GM21825 (cell line): Measurements from ENCODE around the gene ASTN2.

Experiments used
- ATAC-seq: cut with Tn5 transposase; IDR thresholded peaks from one replicate; pipeline ENCODE4 v1.9.1; 2021; ENCODE audit warnings: mild to moderate bottlenecking, moderate library complexity; ENCODE audit not compliant: unreplicated experiment

Gene ASTN2

DNA sequence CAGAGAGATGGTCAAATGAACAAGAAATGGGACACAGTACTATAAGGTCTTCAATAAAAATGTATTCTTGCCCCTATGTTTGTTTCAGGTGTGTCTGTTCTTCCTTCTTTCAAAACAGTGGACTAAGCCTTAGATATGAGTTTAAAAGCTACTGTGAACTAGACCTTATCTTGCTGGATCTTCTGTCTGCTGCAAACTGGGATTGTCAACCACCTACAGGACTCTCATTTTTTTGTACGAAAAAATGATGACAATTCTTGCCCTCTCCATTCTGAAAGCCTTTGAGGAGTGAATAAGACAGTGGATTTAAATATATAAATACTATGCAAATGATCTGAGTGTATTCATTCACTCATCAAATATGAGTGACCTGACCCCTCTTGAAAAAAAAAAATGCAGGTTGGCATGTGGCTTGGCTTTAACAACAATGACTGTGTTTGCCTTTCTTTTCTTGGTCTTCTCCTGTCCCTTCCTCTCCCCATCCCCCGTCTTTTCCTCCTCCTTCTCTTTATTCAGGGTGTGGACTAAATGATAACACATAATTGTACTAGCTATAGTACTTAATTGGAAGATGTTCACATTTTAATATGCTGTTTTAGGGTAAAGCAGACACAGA lies 963.2 kb downstream of the ASTN2 start:
- no peak for ATAC-seq

DNA sequence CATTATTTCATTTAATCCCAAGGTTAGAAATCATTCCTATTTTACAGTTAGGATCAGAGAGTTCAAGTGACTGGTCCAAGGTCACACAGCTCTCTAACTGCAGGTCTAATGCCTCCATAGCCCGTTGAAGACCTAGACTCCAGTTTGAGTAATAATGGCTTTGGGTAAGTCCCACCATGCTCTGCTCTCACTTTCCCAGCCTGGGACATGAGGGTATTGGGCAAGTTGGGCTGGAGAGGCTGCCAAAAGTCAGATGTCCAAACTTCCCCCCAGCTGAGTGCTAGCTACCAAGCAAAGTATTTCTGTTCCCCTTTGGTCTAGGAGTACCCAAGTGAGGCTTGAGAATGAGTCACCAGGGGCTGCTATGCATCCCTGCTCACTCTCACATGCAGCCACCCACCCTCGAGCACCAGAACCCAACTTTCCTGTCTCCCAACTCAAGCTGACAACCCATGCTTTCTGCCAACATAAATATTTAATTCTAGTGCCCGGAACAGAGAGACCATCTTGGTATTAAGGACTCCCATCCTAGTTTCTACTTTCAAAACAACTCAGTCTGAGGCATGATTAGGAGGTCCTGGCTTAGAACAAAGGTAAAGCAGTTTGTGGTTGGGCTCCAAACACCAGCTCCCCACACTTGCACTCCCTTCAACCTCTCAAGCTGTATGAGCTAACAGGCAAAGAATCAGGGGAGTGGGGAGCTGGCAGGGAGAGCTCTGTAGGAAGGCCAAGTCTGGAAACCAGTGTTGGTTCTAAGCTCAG lies 964.3 kb downstream of the ASTN2 start:
- ATAC-seq = peak; percentile 96

DNA sequence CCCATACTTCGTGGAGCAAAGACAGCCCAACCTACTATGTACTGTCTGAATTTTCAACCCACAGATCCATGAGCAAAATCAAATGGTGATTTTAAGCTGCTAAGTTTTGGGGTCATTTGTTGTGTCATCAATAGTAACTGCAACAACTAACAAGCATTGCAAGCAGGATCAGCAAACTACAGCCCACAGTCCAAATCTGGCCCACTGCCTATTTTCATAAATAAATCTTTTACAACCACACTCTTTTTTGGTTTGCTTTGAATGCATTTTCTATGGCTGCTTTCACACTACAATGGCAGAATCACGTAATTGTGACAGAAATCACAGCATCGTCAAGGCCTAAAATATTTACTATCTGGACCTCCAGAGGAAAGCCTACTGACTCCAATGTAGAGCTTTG lies 964.9 kb downstream of the ASTN2 start:
- ATAC-seq = no peak

- no peak for ATAC-seq
Measured at GRCh38 chr9:116448431-116448830, 966.4 kb downstream of the ASTN2 start.

- no peak for ATAC-seq
Measured at GRCh38 chr9:116447934-116448333, 966.9 kb downstream of the ASTN2 start.

- ATAC-seq = no peak
Measured at GRCh38 chr9:116442528-116442927, 972.3 kb downstream of the ASTN2 start.

DNA sequence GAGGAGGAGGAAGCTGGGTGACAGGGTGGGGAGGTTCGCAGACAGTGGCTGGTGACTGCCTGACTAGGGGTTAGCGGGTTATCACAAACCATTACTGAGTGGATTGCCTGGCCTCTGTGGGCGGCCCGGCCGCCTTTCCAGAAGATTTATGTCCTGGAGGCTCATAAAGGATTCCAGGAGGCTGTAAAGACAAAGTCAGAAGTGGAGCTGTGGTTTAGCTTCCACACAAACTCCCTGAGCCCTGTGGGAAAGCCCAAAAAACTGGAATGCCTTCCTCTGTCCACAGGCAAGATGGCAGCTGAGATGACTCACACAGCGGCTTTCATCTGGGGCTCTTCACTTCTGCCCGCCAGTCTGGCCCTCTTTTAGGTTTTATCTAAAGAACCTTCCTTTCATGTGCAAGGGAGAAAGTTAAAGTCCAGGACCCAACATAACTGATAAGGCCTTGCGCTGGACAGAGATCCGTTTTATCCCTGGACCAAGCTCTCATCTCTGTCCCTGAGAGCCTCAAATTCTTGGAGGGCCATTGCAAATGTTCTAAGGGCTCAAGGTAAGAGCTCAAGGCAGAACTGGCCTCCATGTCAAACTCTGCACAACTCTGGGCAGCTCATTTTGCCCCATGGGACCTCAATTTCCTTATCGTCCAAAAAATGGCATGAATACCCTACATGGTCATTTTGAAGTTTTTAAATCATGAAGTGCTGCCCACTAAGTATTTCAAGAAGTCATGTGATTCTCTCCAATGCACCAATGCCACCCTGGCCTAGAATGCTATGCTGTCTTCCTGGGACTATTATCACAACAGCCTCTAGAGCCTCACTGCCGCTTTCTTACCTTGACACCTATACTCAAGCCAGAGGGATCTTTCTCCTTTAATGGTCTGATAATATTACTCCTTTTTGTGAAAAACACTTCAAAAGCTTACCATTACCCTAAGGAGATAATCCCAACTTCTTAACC lies 977.2 kb downstream of the ASTN2 start:
- no peak for ATAC-seq

- no peak for ATAC-seq
Measured at GRCh38 chr9:116436121-116436520, 978.7 kb downstream of the ASTN2 start.

DNA sequence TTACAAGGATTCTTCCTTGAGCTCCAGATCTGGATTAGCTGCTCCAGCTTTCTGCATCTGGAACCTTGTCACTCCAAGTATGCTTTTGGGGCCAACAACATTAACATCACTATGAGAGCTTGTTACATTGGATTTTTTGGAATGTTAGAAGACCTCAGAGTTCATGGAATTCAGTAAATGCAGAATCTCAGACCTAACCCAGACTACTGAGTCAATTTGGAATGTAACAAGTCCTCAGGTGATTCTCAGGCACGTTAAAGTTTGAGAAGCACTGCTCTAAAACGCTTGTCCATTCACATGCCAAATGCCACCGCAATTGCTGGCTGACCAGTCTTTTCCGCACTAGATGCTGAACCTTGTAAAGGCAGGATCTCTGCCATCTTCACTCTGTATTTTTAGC lies 979.2 kb downstream of the ASTN2 start:
- ATAC-seq = no peak

DNA sequence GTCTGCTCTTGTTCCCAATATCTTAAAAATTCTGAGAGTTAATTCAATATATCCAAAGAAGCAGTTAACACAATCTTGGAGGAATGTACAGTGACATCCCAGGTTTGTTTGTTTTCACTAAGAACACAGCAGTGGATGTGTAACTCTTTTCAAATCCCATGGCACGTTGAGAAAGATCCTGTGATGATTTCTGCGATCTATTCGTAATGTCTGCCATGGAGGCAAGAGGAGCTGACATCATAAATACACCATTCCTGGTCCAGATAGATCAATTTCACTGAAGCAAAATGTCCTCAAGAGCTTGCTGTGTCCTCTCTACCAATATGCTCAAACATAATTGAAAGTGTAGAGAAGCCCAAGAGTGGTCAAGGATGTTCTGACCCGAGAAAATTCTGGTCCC lies 980.5 kb downstream of the ASTN2 start:
- ATAC-seq = no peak

GRCh38 chr9:116432051-116432450 lies 982.8 kb downstream of the ASTN2 start:
- ATAC-seq = no peak

DNA sequence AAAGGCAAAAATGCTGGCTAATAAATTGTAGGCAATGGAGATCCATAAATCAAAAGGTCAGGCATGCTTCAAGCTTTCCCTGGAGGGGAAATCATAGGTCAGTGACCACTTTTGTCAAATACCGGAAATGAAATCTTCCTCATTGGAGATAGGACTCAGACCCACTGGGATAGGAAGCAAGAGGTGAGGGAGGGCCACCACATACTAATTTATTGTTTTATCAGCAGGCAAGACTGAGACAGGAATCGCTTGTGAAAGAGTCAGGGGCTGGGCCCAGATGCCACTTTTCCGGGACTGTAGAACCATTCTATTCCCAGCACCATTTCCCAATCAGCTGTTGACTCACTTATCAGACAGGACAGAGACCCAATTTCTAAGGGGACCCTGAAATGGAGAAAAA lies 984.0 kb downstream of the ASTN2 start:
- no peak for ATAC-seq

DNA sequence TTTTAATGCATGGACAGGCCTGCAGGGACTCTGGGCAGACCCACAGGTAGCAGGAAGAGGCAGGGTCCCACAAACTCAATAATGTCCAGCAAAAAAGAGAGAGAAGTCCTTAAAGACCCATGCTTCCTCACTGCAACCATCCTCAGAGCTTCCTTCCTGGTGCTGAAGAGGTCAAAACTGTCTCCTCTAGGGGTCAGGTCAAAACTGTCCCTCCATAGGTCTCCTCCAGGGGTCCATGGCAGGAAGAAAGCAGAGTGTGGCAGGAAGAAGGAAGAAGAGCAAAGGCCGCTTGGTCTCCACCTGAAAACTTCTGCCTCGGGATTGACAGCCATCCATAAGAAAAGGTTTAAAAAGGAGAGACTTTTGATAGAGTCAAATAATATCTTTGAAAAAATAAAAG lies 989.6 kb downstream of the ASTN2 start:
- ATAC-seq = no peak

- ATAC-seq = no peak
Measured at GRCh38 chr9:116423149-116423548, 991.7 kb downstream of the ASTN2 start.

DNA sequence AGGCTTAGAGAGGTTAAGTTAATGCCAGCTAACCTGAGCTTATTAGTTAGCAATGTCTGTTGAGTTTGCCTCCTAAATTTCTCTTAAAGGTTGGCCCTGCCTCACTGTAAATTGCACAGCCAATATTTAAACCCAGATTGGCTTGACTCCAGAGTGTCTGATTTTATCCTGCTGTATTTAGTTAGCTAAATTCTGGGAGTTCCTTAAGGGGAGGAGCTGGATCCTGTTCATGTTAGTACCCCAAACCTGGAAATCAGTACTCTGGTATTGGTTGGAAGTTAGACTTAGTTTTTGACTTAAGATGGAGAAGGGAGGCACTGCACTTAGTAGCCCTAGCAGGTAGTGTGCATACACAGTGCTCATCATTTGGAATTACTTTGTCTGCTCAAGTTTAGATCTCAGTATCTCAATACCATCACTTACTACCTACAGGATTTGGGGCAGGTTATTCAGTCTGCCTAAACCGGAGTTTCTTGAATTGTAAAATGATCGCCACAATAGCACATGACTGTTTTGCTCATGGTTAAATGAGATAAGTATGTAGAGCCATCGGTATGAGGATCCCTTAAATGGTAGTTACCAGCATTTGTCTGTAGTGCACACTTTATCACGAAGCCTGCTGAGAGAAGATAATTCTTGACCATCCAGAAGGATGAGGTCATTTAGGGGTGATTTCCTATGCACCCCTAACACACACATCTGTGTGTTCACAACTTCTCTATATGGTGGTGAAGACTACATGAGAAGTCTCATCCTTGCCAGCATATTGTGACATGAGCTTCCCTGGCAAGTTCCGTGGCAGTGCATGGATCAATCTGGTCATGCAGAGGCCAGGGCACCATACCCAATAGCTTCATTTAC lies 992.5 kb downstream of the ASTN2 start:
- ATAC-seq = no peak

GRCh38 chr9:116420993-116421538 lies 993.8 kb downstream of the ASTN2 start:
- ATAC-seq = no peak

DNA sequence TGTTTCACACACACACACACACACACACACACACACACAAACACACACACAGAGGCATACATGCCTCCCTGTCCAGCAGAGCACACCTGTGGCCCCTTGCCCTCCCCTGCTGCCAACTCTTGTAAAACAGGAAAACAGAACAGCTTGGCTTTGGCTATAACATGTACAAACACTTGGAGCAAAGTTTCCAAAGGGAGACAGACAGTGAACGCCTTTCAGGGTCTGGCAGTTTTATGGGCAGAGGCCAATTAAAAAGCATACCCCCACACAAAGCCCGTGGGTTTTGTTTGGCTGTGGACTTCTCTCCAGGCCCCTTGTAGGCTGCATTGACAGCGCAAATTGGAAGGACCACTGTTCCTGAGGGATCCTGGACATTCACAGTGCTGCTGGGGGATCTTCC lies 995.7 kb downstream of the ASTN2 start:
- no peak for ATAC-seq

- ATAC-seq = no peak
Measured at GRCh38 chr9:116417464-116417863, 997.4 kb downstream of the ASTN2 start.

GRCh38 chr9:116416421-116416820 lies 998.4 kb downstream of the ASTN2 start:
- ATAC-seq = no peak

GRCh38 chr9:116414374-116414773 lies 1000.5 kb downstream of the ASTN2 start:
- no peak for ATAC-seq
